Stimulated activated CD8-positive, alpha-beta memory T cell treated with anti-CD3 and anti-CD28 coated beads, Interleukin-7, amount 100 ng/mL, for 4 hours (primary cell): ENCODE results near the gene GPBP1L1.
"Not testable (repeated sequence)": the region's sequence is repeated elsewhere in the genome, so short reads cannot be mapped to it uniquely, and the experiment has no call there.

Experiments
- DNase-seq, 2 donors: peaks; one replicate each; pipeline ENCODE4 v3.0.0-alpha.2; 2020; ENCODE audit warnings: low read depth in 2 of 2

GPBP1L1 gene, protein sequence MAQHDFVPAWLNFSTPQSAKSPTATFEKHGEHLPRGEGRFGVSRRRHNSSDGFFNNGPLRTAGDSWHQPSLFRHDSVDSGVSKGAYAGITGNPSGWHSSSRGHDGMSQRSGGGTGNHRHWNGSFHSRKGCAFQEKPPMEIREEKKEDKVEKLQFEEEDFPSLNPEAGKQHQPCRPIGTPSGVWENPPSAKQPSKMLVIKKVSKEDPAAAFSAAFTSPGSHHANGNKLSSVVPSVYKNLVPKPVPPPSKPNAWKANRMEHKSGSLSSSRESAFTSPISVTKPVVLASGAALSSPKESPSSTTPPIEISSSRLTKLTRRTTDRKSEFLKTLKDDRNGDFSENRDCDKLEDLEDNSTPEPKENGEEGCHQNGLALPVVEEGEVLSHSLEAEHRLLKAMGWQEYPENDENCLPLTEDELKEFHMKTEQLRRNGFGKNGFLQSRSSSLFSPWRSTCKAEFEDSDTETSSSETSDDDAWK

DNA sequence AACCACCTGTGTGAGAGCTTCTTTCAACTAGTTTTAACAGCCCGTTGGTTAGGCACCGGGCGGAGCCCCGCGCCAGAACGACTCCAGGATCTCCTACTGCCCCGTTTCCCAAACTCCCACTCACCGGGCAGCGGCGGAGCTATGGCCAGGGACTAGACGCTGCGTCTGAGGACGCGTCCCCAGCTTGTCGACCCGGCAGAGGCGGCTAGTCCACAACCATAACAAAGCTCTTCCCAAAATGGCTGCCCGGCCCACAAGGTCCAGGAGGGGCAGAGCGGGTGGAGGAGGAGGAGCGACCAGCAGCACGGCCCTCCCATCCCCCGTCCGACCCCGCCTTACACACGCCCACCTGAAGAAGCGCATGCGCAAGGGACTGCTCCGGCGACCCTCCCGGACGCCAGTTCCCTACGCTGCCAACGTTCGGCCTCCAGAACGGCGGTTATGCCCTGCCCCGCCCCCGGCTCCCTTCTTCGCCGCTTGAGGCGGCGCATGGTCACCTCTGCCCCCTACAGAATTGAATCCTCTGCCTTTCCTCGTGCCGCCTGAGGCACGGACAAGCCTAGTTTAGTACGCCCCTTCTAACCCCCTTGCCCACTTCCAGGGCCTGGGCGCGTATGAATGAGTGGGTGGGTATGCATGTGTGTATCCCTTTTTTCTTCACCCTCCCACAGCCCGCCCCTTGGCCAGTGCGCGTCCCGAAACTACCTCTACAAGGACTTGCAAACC is at the start of gene GPBP1L1:
TSS of gene GPBP1L1 (minus strand) at position 246 of the 726 bp plus-strand sequence. CDS start 27,446 bp downstream, outside the sequence.
- DNase-seq: peak; percentile 96

GRCh38 chr1:45730780-45731319 is 44.5 kb upstream of the GPBP1L1 start:
- DNase-seq: no peak

DNA sequence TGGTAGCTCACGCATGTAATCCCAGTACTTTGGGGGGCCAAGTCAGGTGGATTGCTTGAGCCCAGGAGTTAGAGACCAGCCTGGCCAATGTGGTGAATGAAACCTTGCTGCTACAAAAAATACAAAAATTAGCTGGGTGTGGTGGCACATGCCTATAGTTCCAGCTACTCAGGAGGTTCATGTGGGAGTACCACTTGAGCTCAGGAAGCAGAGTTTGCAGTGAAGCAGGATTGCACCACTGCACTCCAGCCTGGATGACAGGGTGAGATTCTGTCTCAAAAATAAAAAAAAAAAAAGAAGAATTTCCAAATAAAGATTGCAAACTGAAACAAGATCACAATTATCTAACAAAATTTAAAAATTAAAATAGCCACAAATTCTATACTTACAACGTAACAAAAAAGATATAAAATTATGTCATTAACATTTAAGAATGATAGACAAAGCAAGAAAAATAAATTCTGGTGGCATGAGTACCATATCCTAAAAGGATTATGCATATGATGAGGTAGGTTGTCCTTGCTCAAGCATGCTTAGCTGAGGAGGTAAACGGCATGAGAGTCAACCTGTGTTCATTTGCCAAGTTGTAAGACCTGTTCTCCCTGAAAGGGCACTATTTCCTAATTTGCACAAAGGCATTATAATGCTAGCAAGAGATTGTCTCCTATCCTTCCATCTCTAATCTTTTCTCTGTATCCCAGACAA is 43.9 kb upstream of the GPBP1L1 start:
- DNase-seq: no peak

DNA sequence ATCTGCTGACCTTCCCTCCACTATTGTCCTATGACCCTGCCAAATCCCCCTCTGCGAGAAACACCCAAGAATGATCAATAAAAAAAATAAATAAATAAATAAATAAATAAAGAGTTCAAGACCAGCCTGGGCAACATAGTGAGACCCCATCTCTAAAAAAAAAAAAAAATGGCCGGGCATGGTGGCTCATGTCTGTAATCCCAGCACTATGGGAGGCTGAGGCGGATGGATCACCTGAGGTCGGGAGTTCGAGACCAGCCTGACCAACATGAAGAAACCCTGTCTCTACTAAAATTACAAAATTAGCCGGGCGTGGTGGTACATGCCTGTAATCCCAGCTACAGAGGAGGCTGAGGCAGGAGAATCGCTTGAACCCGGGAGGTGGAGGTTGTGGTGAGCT is 39.7 kb upstream of the GPBP1L1 start:
- DNase-seq: not testable (repeated sequence)

- DNase-seq: no peak
Measured at GRCh38 chr1:45723248-45723930, 37.1 kb upstream of the GPBP1L1 start.

DNA sequence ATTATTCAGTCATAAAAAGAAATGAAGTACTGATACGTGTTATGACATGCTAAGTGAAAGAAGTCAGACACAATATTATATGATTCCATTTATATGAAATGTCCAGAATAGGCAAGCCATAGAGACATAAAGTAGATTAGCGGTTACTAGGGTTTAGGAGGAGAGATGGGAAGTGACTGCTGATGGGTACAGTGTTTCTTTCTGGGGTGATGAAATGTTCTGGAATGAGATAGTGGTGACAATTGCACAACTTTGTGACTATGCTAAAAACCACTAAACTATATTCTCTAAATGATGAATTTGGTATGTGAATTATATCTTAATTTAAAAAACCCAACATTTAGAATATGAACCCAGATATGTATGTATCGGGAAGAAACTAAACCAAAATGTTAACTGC is 36.5 kb upstream of the GPBP1L1 start:
- DNase-seq: no peak

GRCh38 chr1:45721207-45721606 is 34.9 kb upstream of the GPBP1L1 start:
- DNase-seq: no peak

- DNase-seq: no peak
Measured at GRCh38 chr1:45718289-45718688, 32.0 kb upstream of the GPBP1L1 start.

DNA sequence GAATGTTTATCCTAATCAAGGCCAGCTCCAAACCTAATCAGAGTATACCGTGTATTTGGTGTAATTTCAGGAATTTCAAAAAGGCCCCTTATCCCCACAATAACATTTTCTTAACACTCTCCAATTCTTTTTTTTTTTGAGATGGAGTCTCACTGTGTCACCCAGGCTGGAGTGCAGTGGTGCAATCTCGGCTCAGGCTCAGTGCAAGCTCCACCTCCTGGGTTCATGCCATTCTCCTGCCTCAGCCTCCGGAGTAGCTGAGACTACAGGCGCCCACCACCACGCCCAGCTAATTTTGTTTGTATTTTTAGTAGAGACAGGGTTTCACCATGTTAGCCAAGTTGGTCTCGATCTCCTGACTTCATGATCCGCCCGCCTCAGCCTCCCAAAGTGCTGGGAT is 31.1 kb upstream of the GPBP1L1 start:
- not testable (repeated sequence) for DNase-seq

- DNase-seq: no peak
Measured at GRCh38 chr1:45716700-45717099, 30.4 kb upstream of the GPBP1L1 start.

DNA sequence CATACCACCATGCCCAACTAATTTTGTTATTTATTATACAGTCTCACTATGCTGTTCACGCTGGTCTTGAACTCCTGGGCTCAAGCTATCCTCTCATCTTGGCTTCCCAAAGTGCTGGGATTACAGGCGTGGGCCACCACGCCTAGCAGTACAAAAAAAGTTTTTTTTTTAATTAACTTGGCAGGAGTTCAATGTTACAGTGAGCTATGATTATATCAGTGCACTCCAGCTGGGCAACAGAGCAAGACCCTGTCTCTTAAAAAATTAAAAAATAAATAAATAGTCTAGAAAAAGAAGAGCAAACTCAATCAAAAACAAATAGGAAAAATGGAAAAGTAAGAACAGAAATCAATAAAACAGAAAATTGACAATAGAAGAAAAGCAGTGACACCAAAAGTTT is 27.4 kb upstream of the GPBP1L1 start:
- no peak for DNase-seq

DNA sequence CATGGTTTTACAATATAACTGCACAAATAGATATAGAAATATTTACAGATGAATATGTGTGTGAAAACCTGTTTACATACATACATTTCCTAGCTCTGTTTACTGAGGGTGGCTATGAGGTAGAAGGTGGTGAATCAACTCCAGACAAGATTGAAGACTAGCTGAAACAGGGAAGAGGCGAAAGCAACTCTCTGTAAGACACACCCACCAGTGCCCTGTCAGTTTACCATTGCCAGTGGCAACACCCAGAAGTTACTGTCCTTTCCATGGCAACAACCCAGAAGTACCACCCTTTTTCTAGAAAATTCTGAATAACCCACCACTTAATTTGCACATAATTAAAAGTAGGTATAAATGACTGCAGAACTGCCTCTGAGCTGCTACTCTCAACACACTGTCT is 18.3 kb upstream of the GPBP1L1 start:
- no peak for DNase-seq

DNA sequence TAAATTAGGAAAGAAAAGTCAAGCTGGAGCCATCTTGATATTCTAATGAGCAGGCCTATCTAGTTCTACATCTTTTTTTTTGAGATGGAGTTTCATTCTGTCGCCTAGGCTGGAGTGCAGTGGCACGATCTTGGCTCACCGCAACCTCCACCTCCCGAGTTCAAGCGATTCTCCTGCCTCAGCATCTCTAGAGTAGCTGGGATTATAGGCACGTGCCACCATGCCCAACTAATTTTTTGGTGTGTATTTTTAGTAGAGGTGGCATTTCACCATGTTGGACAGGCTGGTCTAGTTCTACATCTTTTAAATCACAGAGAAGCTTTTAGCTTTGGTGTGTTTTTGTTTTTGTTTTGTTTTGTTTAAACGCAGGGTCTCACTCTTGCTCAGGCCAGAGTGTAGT is 8.5 kb upstream of the GPBP1L1 start:
- DNase-seq: no peak

DNA sequence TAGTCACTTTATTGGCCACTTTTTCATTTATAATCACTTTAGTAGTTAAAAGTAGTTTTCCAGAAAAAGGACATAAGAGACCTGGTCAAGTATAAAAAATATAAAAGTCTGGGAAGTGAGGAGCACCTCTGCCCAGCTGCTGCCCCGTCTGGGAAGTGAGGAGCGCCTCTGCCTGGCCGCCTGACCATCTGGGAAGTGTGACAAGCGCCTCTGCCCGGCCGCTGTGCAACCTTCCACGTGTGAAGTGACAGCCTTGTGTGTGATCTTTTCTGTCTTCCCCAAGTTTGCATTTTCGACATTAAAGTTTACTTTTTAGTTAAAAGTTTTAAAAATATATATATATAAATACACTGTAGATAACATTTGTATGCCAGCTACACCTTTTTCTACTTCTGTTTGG is 7.5 kb upstream of the GPBP1L1 start:
- not testable (repeated sequence) for DNase-seq

GRCh38 chr1:45687754-45688740 is 1.7 kb upstream of the GPBP1L1 start, which contains the start of gene TMEM69:
Gene TMEM69 (plus strand): TSS chr1:45688181. CDS start chr1:45691069, 2,888 bp downstream.
- peak; percentile 57 to 66 for DNase-seq

GRCh38 chr1:45687014-45687753 is 851 bp upstream of the GPBP1L1 start:
- DNase-seq: peak; percentile 94 to 98

- DNase-seq: peak; percentile 31 to 54
Measured at GRCh38 chr1:45686015-45686287, 382 bp downstream of the GPBP1L1 start.

GRCh38 chr1:45685308-45686014 is 872 bp downstream of the GPBP1L1 start:
- no peak for DNase-seq

GRCh38 chr1:45684402-45684801 is 1.9 kb downstream of the GPBP1L1 start:
- no peak for DNase-seq
